ENCODE results near the gene FOSB. TPM values are rescaled to one million over a fixed set of nuclear protein-coding genes. Genes with fewer than 3 reads are reported as not detected.

Gene FOSB
- total and polyA plus RNA-seq, 4 donors, result 0.18 to 1.3 (median 0.40) TPM

DNA sequence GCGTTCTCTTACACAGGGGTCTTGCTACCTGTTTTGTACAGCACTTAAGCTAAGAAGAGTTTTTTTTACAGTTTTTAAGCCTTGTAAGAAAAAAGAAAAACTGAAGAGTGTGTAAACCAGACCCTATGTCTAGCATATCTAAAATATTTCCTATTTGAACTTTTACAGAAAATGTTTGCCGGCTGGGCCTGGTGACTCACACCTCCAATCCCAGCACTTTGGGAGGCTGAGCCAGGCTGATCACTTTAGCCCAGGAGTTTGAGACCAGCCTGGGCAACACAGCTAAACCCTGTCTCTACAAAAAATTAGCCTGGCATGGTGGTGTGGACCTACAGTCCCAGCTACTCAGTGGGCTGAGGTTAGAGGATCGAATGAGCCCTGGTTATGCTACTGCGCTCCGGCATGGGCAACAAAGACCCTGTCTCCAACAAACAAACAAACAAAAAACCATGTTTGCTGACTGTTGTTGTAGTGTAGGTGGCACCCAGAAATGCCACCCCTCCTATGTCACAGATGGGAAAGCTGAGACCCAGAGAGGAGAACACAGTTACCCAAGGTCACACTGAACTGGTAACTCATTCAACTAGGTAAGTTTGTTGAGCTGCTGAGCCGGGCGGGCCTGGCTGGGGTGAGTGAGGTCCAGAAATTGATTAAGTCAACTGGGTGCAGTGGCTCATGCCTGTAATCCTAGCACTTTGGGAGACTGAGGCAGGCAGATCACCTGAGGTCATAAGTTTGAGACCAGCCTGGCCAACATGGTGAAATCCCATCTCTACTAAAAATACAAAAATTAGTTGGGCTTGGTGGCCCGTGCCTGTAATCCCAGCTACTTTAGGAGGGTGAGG is 37.6 kb downstream of the FOSB start:
- Histone ChIP-seq H3K4me3 (ENCODE audit: low read depth in 1 of 3, low read length in 3 of 3) (no peak overlapping the region), H3K27ac (ENCODE audit: low read depth in 1 of 2, low read length in 2 of 2) (peak overlapping the region in 1 of 2 donors; percentile 89)
- no peak for TF ChIP-seq SP1 (IDR thresholded peaks at IDR 0.05)
- TF ChIP-seq, protein P1, sequence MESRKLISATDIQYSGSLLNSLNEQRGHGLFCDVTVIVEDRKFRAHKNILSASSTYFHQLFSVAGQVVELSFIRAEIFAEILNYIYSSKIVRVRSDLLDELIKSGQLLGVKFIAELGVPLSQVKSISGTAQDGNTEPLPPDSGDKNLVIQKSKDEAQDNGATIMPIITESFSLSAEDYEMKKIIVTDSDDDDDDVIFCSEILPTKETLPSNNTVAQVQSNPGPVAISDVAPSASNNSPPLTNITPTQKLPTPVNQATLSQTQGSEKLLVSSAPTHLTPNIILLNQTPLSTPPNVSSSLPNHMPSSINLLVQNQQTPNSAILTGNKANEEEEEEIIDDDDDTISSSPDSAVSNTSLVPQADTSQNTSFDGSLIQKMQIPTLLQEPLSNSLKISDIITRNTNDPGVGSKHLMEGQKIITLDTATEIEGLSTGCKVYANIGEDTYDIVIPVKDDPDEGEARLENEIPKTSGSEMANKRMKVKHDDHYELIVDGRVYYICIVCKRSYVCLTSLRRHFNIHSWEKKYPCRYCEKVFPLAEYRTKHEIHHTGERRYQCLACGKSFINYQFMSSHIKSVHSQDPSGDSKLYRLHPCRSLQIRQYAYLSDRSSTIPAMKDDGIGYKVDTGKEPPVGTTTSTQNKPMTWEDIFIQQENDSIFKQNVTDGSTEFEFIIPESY (IDR thresholded peaks at IDR 0.05), result no peak
- TF ChIP-seq, protein P2, sequence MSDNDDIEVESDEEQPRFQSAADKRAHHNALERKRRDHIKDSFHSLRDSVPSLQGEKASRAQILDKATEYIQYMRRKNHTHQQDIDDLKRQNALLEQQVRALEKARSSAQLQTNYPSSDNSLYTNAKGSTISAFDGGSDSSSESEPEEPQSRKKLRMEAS (IDR thresholded peaks at IDR 0.05), result no peak

DNA sequence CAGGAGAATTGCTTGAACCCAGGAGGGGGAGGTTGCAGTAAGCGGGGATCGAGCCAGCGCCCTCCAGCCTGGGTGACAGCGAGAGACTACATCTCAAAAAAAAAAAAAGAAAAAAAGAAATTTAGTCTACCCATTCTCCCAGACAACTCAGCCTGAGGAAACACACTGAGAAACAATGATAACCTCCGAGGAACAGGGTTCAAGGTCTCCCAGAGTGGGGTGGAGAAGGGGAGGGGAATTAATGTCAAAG is 38.1 kb downstream of the FOSB start:
- Histone ChIP-seq H3K27me3 (ENCODE audit: control insufficient read depth in 4 of 4, insufficient read depth in 4 of 4, low read length in 3 of 4) (no peaks in the 10 kb centered on the region), H3K9ac (ENCODE audit: low read depth in 1 of 2, low read length in 2 of 2) (peak overlapping the region; percentile 8 to 85), H3K36me3 (ENCODE audit: control insufficient read depth in 4 of 4, insufficient read depth in 3 of 4, low read depth in 1 of 4, low read length in 3 of 4) (no peaks in the 10 kb centered on the region), H3K4me3 (ENCODE audit: low read depth in 1 of 3, low read length in 3 of 3) (no peak overlapping the region), H3K27ac (ENCODE audit: low read depth in 1 of 2, low read length in 2 of 2) (peak overlapping the region; percentile 88 to 89), H3K4me1 (ENCODE audit: control insufficient read depth in 4 of 4, insufficient read depth in 4 of 4, low read length in 3 of 4) (peaks cover 1 to 30% (median 16%) of the 10 kb centered on the region in 4 donors), H3K9me3 (ENCODE audit: control insufficient read depth in 4 of 4, low read length in 3 of 4) (no peaks in the 10 kb centered on the region)
- peak; percentile 28 to 50 for TF ChIP-seq HNF4A (conservative IDR thresholded peaks at IDR 0.05)
- TF ChIP-seq JUND (IDR thresholded peaks at IDR 0.05), result no peak
- no peak for TF ChIP-seq YY1 (IDR thresholded peaks at IDR 0.05)
- TF ChIP-seq, protein P3, sequence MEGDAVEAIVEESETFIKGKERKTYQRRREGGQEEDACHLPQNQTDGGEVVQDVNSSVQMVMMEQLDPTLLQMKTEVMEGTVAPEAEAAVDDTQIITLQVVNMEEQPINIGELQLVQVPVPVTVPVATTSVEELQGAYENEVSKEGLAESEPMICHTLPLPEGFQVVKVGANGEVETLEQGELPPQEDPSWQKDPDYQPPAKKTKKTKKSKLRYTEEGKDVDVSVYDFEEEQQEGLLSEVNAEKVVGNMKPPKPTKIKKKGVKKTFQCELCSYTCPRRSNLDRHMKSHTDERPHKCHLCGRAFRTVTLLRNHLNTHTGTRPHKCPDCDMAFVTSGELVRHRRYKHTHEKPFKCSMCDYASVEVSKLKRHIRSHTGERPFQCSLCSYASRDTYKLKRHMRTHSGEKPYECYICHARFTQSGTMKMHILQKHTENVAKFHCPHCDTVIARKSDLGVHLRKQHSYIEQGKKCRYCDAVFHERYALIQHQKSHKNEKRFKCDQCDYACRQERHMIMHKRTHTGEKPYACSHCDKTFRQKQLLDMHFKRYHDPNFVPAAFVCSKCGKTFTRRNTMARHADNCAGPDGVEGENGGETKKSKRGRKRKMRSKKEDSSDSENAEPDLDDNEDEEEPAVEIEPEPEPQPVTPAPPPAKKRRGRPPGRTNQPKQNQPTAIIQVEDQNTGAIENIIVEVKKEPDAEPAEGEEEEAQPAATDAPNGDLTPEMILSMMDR (IDR thresholded peaks at IDR 0.05; ENCODE audit: low read depth, low read length, missing input control), result no peak
- TF ChIP-seq, protein P4, sequence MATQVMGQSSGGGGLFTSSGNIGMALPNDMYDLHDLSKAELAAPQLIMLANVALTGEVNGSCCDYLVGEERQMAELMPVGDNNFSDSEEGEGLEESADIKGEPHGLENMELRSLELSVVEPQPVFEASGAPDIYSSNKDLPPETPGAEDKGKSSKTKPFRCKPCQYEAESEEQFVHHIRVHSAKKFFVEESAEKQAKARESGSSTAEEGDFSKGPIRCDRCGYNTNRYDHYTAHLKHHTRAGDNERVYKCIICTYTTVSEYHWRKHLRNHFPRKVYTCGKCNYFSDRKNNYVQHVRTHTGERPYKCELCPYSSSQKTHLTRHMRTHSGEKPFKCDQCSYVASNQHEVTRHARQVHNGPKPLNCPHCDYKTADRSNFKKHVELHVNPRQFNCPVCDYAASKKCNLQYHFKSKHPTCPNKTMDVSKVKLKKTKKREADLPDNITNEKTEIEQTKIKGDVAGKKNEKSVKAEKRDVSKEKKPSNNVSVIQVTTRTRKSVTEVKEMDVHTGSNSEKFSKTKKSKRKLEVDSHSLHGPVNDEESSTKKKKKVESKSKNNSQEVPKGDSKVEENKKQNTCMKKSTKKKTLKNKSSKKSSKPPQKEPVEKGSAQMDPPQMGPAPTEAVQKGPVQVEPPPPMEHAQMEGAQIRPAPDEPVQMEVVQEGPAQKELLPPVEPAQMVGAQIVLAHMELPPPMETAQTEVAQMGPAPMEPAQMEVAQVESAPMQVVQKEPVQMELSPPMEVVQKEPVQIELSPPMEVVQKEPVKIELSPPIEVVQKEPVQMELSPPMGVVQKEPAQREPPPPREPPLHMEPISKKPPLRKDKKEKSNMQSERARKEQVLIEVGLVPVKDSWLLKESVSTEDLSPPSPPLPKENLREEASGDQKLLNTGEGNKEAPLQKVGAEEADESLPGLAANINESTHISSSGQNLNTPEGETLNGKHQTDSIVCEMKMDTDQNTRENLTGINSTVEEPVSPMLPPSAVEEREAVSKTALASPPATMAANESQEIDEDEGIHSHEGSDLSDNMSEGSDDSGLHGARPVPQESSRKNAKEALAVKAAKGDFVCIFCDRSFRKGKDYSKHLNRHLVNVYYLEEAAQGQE (IDR thresholded peaks at IDR 0.05), result no peak
- peak; percentile 71 for TF ChIP-seq NR2F2 (IDR thresholded peaks at IDR 0.05)
- 62% methylated on average over 5 of the region's 5 CpGs for WGBS
- DNase-seq (ENCODE audit: low spot score), result no peak

More for the DNA sequence above, 37.6 kb downstream of the FOSB start:
- Histone ChIP-seq H3K4me1 (ENCODE audit: control insufficient read depth in 4 of 4, insufficient read depth in 4 of 4, low read length in 3 of 4) (peaks cover 1 to 30% (median 16%) of the 10 kb centered on the region in 4 donors), H3K9me3 (ENCODE audit: control insufficient read depth in 4 of 4, low read length in 3 of 4) (no peaks in the 10 kb centered on the region), H3K9ac (ENCODE audit: low read depth in 1 of 2, low read length in 2 of 2) (no peak overlapping the region), H3K27me3 (ENCODE audit: control insufficient read depth in 4 of 4, insufficient read depth in 4 of 4, low read length in 3 of 4) (no peaks in the 10 kb centered on the region), H3K36me3 (ENCODE audit: control insufficient read depth in 4 of 4, insufficient read depth in 3 of 4, low read depth in 1 of 4, low read length in 3 of 4) (no peaks in the 10 kb centered on the region)
- no peak for DNase-seq (ENCODE audit: low spot score)
- WGBS, result 85% methylated on average over 8 of the region's 8 CpGs

Data from liver (tissue), 9 donors.